Vagina (tissue), 2 donors: ENCODE measurements around the gene PKN2.

ENCODE experiments used
- CTCF ChIP-seq, 3 experiments: fragments of 450-650 bp in 2 of 3; fragments of 200-600 bp in 1 of 3; sonication (generic) in 1 of 3; IDR thresholded peaks; one replicate each; pipeline ENCODE4 v1.5.1; 2017 to 2019; ENCODE audit warnings: antibody characterized with exemption in 3 of 3, mild to moderate bottlenecking in 2 of 3, moderate library complexity in 2 of 3
- POLR2A ChIP-seq, 2 donors: fragments of 450-650 bp; IDR thresholded peaks; one replicate each; pipeline ENCODE4 v1.6.1; 2017; ENCODE audit warnings: antibody characterized with exemption in 2 of 2, mild to moderate bottlenecking in 2 of 2, moderate library complexity in 2 of 2
- POLR2AphosphoS5 ChIP-seq, 2 donors: sonication (generic); formaldehyde crosslinking; IDR thresholded peaks; one replicate each; pipeline ENCODE4 v1.9.0; 2017; ENCODE audit warnings: antibody characterized with exemption in 2 of 2, mild to moderate bottlenecking in 2 of 2, low read depth in 1 of 2; ENCODE audit not compliant: insufficient read depth in 1 of 2

GRCh38 chr1:88691540-88691939 lies 7.5 kb downstream of the PKN2 start:
- no peak for TF ChIP-seq CTCF (IDR thresholded peaks at IDR 0.05)
- TF ChIP-seq POLR2A (IDR thresholded peaks at IDR 0.05): no peak
- TF ChIP-seq POLR2AphosphoS5 (IDR thresholded peaks at IDR 0.05; ENCODE audit: insufficient read depth in 1 of 2, low read depth in 1 of 2): no peak
